OCI-LY1 (cell line): ENCODE results near the gene KCNG3.

Experiments used
- EZH2 ChIP-seq: fragments of 200-600 bp; sonication (generic), shearing (Covaris generic); IDR thresholded peaks from 2 replicates; pipeline ENCODE4 v1.8.0; 2017; ENCODE audit warnings: borderline replicate concordance, mixed run types, mild to moderate bottlenecking, antibody characterized with exemption, low read length, moderate library complexity, mixed read lengths
- TF ChIP-seq, protein P1 (sequence below): fragments of 200-600 bp; sonication (generic), shearing (Covaris generic); IDR thresholded peaks from 2 replicates; pipeline ENCODE4 v1.5.1; 2017; ENCODE audit warnings: mild to moderate bottlenecking, antibody characterized with exemption, low read length, moderate library complexity, mixed read lengths

DNA sequence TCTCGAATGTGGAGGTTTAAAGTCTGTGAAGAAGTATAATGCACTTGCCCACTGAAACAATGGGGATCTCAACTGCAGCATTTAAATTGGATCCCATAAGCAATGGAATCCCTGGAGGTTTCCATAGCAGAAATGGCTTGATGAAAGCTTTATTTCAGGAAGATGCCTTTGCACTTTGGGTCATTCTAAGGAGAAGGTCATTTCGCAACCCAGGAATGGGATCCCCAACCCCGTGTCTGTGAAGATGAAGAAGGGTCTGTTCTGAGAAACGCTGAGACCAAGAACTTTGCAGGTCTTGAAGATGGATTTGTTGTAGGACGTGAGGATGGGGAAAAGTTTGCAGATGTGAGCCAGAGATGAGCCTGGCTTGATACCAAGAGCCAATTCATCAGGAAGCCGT lies 1.8 kb upstream of the KCNG3 start:
- TF ChIP-seq, protein P1, sequence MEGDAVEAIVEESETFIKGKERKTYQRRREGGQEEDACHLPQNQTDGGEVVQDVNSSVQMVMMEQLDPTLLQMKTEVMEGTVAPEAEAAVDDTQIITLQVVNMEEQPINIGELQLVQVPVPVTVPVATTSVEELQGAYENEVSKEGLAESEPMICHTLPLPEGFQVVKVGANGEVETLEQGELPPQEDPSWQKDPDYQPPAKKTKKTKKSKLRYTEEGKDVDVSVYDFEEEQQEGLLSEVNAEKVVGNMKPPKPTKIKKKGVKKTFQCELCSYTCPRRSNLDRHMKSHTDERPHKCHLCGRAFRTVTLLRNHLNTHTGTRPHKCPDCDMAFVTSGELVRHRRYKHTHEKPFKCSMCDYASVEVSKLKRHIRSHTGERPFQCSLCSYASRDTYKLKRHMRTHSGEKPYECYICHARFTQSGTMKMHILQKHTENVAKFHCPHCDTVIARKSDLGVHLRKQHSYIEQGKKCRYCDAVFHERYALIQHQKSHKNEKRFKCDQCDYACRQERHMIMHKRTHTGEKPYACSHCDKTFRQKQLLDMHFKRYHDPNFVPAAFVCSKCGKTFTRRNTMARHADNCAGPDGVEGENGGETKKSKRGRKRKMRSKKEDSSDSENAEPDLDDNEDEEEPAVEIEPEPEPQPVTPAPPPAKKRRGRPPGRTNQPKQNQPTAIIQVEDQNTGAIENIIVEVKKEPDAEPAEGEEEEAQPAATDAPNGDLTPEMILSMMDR: no peak
- TF ChIP-seq EZH2: no peak
